Body of pancreas (tissue), 4 donors: ENCODE data around the gene MRTFA. TPM values are rescaled to one million over a fixed set of nuclear protein-coding genes. Genes with fewer than 3 reads are reported as not detected.

ENCODE experiments used
- ATAC-seq: fragments of 150-250 bp; one replicate; pipeline ENCODE4 v1.9.1; 2016
- DNase-seq, 4 donors: peaks; one replicate each; pipeline ENCODE4 v3.0.0-alpha.2; 2019
- H3K27ac ChIP-seq, 4 donors: fragments of 200-600 bp; sonication (generic); 1 replicate in 3 of 4; 2 replicates in 1 of 4; pipeline versions ENCODE4 v1.5.1 to v1.6.1; 2016 to 2019; ENCODE audit warnings: mild to moderate bottlenecking in 1 of 4, mixed read lengths in 1 of 4, moderate library complexity in 1 of 4
- H3K27me3 ChIP-seq, 2 donors: fragments of 200-600 bp; sonication (generic); one replicate each; pipeline ENCODE4 v1.6.0; 2016; ENCODE audit warnings: mild to moderate bottlenecking in 1 of 2
- H3K36me3 ChIP-seq, 2 donors: fragments of 200-600 bp; sonication (generic); replicated peaks in 1 of 2; 2 replicates each; pipeline ENCODE4 v1.5.1; 2016; ENCODE audit warnings: low read depth in 2 of 2; ENCODE audit not compliant: insufficient read depth in 1 of 2
- H3K4me1 ChIP-seq: fragments of 200-600 bp; sonication (generic); one replicate; pipeline ENCODE4 v1.6.0; 2016
- H3K4me3 ChIP-seq, 2 donors: fragments of 200-600 bp; sonication (generic); 1 replicate in 1 of 2; 2 replicates in 1 of 2; pipeline ENCODE4 v1.5.1; 2016 to 2019
- H3K9me3 ChIP-seq, 3 donors: fragments of 200-600 bp; sonication (generic); 1 replicate in 2 of 3; 2 replicates in 1 of 3; pipeline ENCODE4 v1.5.1; 2016
- CTCF ChIP-seq, 7 experiments: fragments of 450-650 bp in 4 of 7; fragments of 200-600 bp in 3 of 7; sonication (generic) in 3 of 7; IDR thresholded peaks; one replicate each; pipeline ENCODE4 v1.5.1; 2016 to 2019; ENCODE audit warnings: antibody characterized with exemption in 7 of 7
- POLR2A ChIP-seq, 3 donors: fragments of 450-650 bp; IDR thresholded peaks; one replicate each; pipeline ENCODE4 v1.6.1; 2016; ENCODE audit warnings: antibody characterized with exemption in 3 of 3, mild to moderate bottlenecking in 2 of 3
- WGBS, 2 donors: methylation state at CpG; one replicate each; pipeline ENCODE4 v1.1.5; 2017; 5-methylcytosine and 5-hydroxymethylcytosine counted together
- intact Hi-C: fragments of 100-400 bp; cut with DNase I; formaldehyde crosslinking; loops from one replicate; pipeline ENCODE4 v1.15.1; 2023
- total RNA-seq, 2 donors: library from RNA; depleted of rRNA; stranded (reverse); fragments of >200 nt; gene quantifications; one replicate each; pipeline ENCODE4 v1.1.0, GENCODE V29; 2016

MRTFA gene
- total RNA-seq, 2 donors from 2014 or later, result 47.0 to 71.5 TPM

GRCh38 chr22:40472579-40472978 is 163.9 kb downstream of the MRTFA start:
- no peaks in the 10 kb centered on the region for H3K9me3 ChIP-seq
- H3K4me3 ChIP-seq, result no peak overlapping the region
- DNase-seq, result no peak
- H3K27me3 ChIP-seq, result no peaks in the 10 kb centered on the region
- H3K4me1 ChIP-seq, result peaks cover 2% of the 10 kb centered on the region
- H3K36me3 ChIP-seq, result no peaks in the 10 kb centered on the region
- no peak overlapping the region for H3K27ac ChIP-seq
- intact Hi-C loops, result no loop called here
- no peak for ATAC-seq
- WGBS, 2 donors, result 70 to 71% methylated on average over 1 of the region's 1 CpG
- no peak for TF ChIP-seq CTCF (IDR thresholded peaks at IDR 0.05)
- no peak for TF ChIP-seq POLR2A (IDR thresholded peaks at IDR 0.05)

- ATAC-seq, result no peak
- Histone ChIP-seq H3K27me3 (no peaks in the 10 kb centered on the region), H3K36me3 (no peaks in the 10 kb centered on the region), H3K27ac (no peak overlapping the region), H3K9me3 (no peaks in the 10 kb centered on the region), H3K4me1 (no peaks in the 10 kb centered on the region), H3K4me3 (no peak overlapping the region)
- no peak for DNase-seq
- no peak for TF ChIP-seq CTCF (IDR thresholded peaks at IDR 0.05)
- TF ChIP-seq POLR2A (IDR thresholded peaks at IDR 0.05), result no peak
- 88 to 98% methylated on average over 2 of the region's 2 CpGs for WGBS, 2 donors
- intact Hi-C loops, result no loop called here
Measured at GRCh38 chr22:40472051-40472450, 164.5 kb downstream of the MRTFA start.

GRCh38 chr22:40469181-40469580 is 167.3 kb downstream of the MRTFA start:
- intact Hi-C loops, result no loop called here
- no peaks in the 10 kb centered on the region for H3K9me3 ChIP-seq
- TF ChIP-seq POLR2A (IDR thresholded peaks at IDR 0.05) (no peak), CTCF (IDR thresholded peaks at IDR 0.05) (no peak)
- no peak overlapping the region for H3K4me3 ChIP-seq
- ATAC-seq (no peak), DNase-seq (no peak)
- no peak overlapping the region for H3K27ac ChIP-seq
- H3K4me1 ChIP-seq, result no peaks in the 10 kb centered on the region
- WGBS, 2 donors, result 92 to 95% methylated on average over 5 of the region's 5 CpGs
- no peaks in the 10 kb centered on the region for H3K36me3 ChIP-seq
- H3K27me3 ChIP-seq, result no peaks in the 10 kb centered on the region

GRCh38 chr22:40468616-40469015 is 167.9 kb downstream of the MRTFA start:
- ATAC-seq (no peak), DNase-seq (no peak)
- TF ChIP-seq POLR2A (IDR thresholded peaks at IDR 0.05) (no peak), CTCF (IDR thresholded peaks at IDR 0.05) (no peak)
- no peak overlapping the region for H3K4me3 ChIP-seq
- no peaks in the 10 kb centered on the region for H3K36me3 ChIP-seq
- H3K27me3 ChIP-seq, result no peaks in the 10 kb centered on the region
- intact Hi-C loops, result no loop called here
- no peaks in the 10 kb centered on the region for H3K9me3 ChIP-seq
- no peak overlapping the region for H3K27ac ChIP-seq
- H3K4me1 ChIP-seq, result no peaks in the 10 kb centered on the region

GRCh38 chr22:40466976-40467375 is 169.5 kb downstream of the MRTFA start:
- Histone ChIP-seq H3K27me3 (no peaks in the 10 kb centered on the region), H3K27ac (no peak overlapping the region), H3K36me3 (no peaks in the 10 kb centered on the region), H3K4me3 (no peak overlapping the region), H3K9me3 (no peaks in the 10 kb centered on the region), H3K4me1 (no peaks in the 10 kb centered on the region)
- TF ChIP-seq CTCF (IDR thresholded peaks at IDR 0.05), result no peak
- TF ChIP-seq POLR2A (IDR thresholded peaks at IDR 0.05), result no peak
- DNase-seq (no peak), ATAC-seq (no peak)
- intact Hi-C loops, result no loop called here
- WGBS, 2 donors, result 88 to 100% methylated on average over 1 of the region's 1 CpG
